SK-N-SH (cell line): Measurements from ENCODE around the gene ATP5PD.

Experiments used
- CTCF ChIP-seq: fragments of 200-600 bp; sonication (generic); IDR thresholded peaks from 2 replicates; pipeline ENCODE4 v1.6.1; 2017; ENCODE audit warnings: antibody characterized with exemption, mild to moderate bottlenecking, moderate library complexity
- FOXM1 ChIP-seq: IDR thresholded peaks from 2 replicates; pipeline ENCODE4 v1.4.0; 2012; ENCODE audit warnings: low read depth, mild to moderate bottlenecking

- TF ChIP-seq CTCF (no peak), FOXM1 (no peak)
These were observed 48.0 kb downstream of the ATP5PD start for GRCh38 chr17:74998783-74999182.
